A673 (cell line): ENCODE data around the gene KDM4B.

Experiments used
- EZH2 ChIP-seq: fragments of 200-600 bp; sonication (generic); IDR thresholded peaks from 2 replicates; pipeline ENCODE4 v1.6.1; 2017; ENCODE audit warnings: borderline replicate concordance, low read depth, mild to moderate bottlenecking, mixed read lengths, antibody characterized with exemption, low read length; ENCODE audit not compliant: poor library complexity, severe bottlenecking
- TF ChIP-seq, protein P1 (sequence below): fragments of 300-800, 200-600 bp; sonication (generic); conservative IDR thresholded peaks from 2 replicates; pipeline ENCODE4 v1.5.1; 2017; ENCODE audit warnings: low read depth, mild to moderate bottlenecking, antibody characterized with exemption, low read length, moderate library complexity, mixed read lengths

- TF ChIP-seq, protein P1, sequence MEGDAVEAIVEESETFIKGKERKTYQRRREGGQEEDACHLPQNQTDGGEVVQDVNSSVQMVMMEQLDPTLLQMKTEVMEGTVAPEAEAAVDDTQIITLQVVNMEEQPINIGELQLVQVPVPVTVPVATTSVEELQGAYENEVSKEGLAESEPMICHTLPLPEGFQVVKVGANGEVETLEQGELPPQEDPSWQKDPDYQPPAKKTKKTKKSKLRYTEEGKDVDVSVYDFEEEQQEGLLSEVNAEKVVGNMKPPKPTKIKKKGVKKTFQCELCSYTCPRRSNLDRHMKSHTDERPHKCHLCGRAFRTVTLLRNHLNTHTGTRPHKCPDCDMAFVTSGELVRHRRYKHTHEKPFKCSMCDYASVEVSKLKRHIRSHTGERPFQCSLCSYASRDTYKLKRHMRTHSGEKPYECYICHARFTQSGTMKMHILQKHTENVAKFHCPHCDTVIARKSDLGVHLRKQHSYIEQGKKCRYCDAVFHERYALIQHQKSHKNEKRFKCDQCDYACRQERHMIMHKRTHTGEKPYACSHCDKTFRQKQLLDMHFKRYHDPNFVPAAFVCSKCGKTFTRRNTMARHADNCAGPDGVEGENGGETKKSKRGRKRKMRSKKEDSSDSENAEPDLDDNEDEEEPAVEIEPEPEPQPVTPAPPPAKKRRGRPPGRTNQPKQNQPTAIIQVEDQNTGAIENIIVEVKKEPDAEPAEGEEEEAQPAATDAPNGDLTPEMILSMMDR: no peak
- no peak for TF ChIP-seq EZH2
Measured at GRCh38 chr19:5122121-5122400, 153.1 kb downstream of the KDM4B start.
